ENCODE results near the gene SLC13A3.

- TF ChIP-seq CTCF (conservative IDR thresholded peaks at IDR 0.05; ENCODE audit: low read length) (no peak), EZH2phosphoT487 (IDR thresholded peaks at IDR 0.05; ENCODE audit: borderline replicate concordance) (no peak)
Observed at GRCh38 chr20:46570956-46571355, 80.3 kb downstream of the SLC13A3 start.
